Keratinocyte (primary cell): ENCODE results near the gene CDH12. TPM values are rescaled to one million over a fixed set of nuclear protein-coding genes. Genes with fewer than 3 reads are reported as not detected.

Experiments used
- DNase-seq: peaks from one replicate; pipeline ENCODE4 v3.0.0-alpha.2; 2011; ENCODE audit warnings: low read depth, missing footprints, low spot score
- FAIRE-seq: peaks from 2 replicates; lab custom pipeline; 2011; peaks lifted over from hg19 to GRCh38; lab: Jason Lieb, UNC
- H2AFZ ChIP-seq: 2 replicates; pipeline ENCODE4 v1.6.0; 2012; ENCODE audit warnings: low read length, control low read depth, inconsistent platforms; ENCODE audit not compliant: control insufficient read depth
- H3K27ac ChIP-seq: 2 replicates; pipeline ENCODE4 v1.5.1; 2011; ENCODE audit warnings: low read length; ENCODE audit not compliant: control insufficient read depth, insufficient read depth
- H3K27me3 ChIP-seq: 3 replicates; pipeline ENCODE4 v1.6.0; 2011; ENCODE audit warnings: low read length; ENCODE audit not compliant: control insufficient read depth, insufficient read depth; ENCODE audit errors: extremely low read depth
- H3K36me3 ChIP-seq, 2 experiments: 2 replicates in 1 of 2; 3 replicates in 1 of 2; pipeline ENCODE4 v1.5.1; 2011; ENCODE audit warnings: low read length in 2 of 2, mild to moderate bottlenecking in 1 of 2; ENCODE audit not compliant: control insufficient read depth in 2 of 2, insufficient read depth in 2 of 2; ENCODE audit errors: extremely low read depth in 1 of 2
- H3K4me1 ChIP-seq: 3 replicates; pipeline ENCODE4 v1.5.1; 2011; ENCODE audit warnings: low read length; ENCODE audit not compliant: control insufficient read depth, insufficient read depth; ENCODE audit errors: extremely low read depth
- H3K4me2 ChIP-seq: 3 replicates; pipeline ENCODE4 v1.6.0; 2011; ENCODE audit warnings: low read depth, low read length; ENCODE audit not compliant: control insufficient read depth, insufficient read depth; ENCODE audit errors: extremely low read depth
- H3K4me3 ChIP-seq, 3 experiments: fragments of 200-600 bp in 1 of 3; sonication (generic) in 1 of 3; 2 replicates in 2 of 3; 3 replicates in 1 of 3; pipeline ENCODE4 v1.5.1; 2011 to 2016; ENCODE audit warnings: low read length in 3 of 3, mild to moderate bottlenecking in 3 of 3, control low read depth in 2 of 3, inconsistent platforms in 1 of 3, low read depth in 1 of 3, mixed read lengths in 1 of 3, mixed run types in 1 of 3, moderate library complexity in 1 of 3; ENCODE audit not compliant: control insufficient read depth in 2 of 3, insufficient read depth in 2 of 3; ENCODE audit errors: extremely low read depth in 1 of 3
- H3K79me2 ChIP-seq: 2 replicates; pipeline ENCODE4 v1.6.0; 2012; ENCODE audit warnings: low read length; ENCODE audit not compliant: control insufficient read depth, insufficient read depth
- H3K9ac ChIP-seq: 3 replicates; pipeline ENCODE4 v1.6.0; 2011; ENCODE audit warnings: low read length; ENCODE audit not compliant: control insufficient read depth, insufficient read depth; ENCODE audit errors: extremely low read depth
- H3K9me1 ChIP-seq: 3 replicates; pipeline ENCODE4 v1.6.0; 2011; ENCODE audit warnings: low read length; ENCODE audit not compliant: control insufficient read depth, insufficient read depth; ENCODE audit errors: extremely low read depth
- H3K9me3 ChIP-seq: 2 replicates; pipeline ENCODE4 v1.5.1; 2012; ENCODE audit warnings: low read depth, low read length; ENCODE audit not compliant: control insufficient read depth
- H4K20me1 ChIP-seq: 3 replicates; pipeline ENCODE4 v1.6.0; 2011; ENCODE audit warnings: low read length; ENCODE audit not compliant: control insufficient read depth, insufficient read depth; ENCODE audit errors: extremely low read depth
- EZH2 ChIP-seq: IDR thresholded peaks from one replicate; pipeline ENCODE4 v1.6.1; 2012; ENCODE audit warnings: inconsistent platforms, mild to moderate bottlenecking, low read length, moderate library complexity
- dilution Hi-C: fragments of 300-500 bp; cut with MboI; formaldehyde crosslinking; loops from one replicate; pipeline ENCODE4 v1.7.0; 2020; ENCODE audit warnings: low sequenced_read_pairs; ENCODE audit not compliant: extremely low pct_ligation_motif_present
- polyA plus RNA-seq, 5 experiments: library from polyadenylated mRNA; depleted of rRNA in 3 of 5; stranded (reverse) in 3 of 5; stranded (forward) in 1 of 5; unstranded in 1 of 5; fragments of >200 nt; gene quantifications; 1 replicate in 1 of 5; 2 replicates in 3 of 5; 3 replicates in 1 of 5; pipeline versions ENCODE4 v1.2.1 to v1.2.3, GENCODE V29; 2011 to 2012; ENCODE audit warnings: missing spikeins in 2 of 5, low read depth in 1 of 5, low replicate concordance in 1 of 5
- TF ChIP-seq, protein P1 (sequence below), 3 experiments: IDR thresholded peaks in 1 of 3; conservative IDR thresholded peaks in 1 of 3; optimal IDR thresholded peaks in 1 of 3; 2 replicates in 2 of 3; 3 replicates in 1 of 3; pipeline versions ENCODE3 to v1.5.1; 2011; ENCODE audit warnings: low read length in 3 of 3, mild to moderate bottlenecking in 3 of 3, moderate library complexity in 2 of 3, control low read depth in 1 of 3, inconsistent platforms in 1 of 3; ENCODE audit not compliant: insufficient read depth in 2 of 3; ENCODE audit errors: extremely low read depth in 1 of 3

CDH12 gene
- polyA plus RNA-seq, 1 donor (not counting 4 experiments of a cell fraction or from before 2014, with no cell fraction given): not detected

DNA sequence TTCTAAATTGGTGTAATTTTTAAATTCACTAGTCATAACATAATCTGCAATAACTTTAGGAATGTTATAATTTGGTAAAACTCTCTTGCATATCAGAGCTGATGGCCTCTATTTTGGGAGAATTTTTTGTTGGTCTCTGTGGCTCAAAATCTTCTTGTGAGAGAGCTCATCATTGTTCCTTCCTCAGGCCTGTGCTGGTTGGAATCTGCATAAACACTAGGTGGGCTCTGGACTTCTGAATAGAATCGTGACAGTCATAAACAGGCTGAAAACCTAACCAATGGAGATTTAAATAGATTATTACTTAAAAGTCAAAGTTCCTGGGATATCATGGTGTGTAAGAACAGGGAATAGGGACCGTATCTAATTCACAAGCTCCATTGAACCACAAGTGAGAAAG, 1129.6 kb downstream of the CDH12 start:
- Histone ChIP-seq H3K27ac (no peak overlapping the region), H3K9me1 (no peaks in the 10 kb centered on the region), H4K20me1 (no peaks in the 10 kb centered on the region), H3K36me3 (no peaks in the 10 kb centered on the region), H3K9ac (no peak overlapping the region), H3K79me2 (no peaks in the 10 kb centered on the region), H2AFZ (peak overlapping the region; percentile 49), H3K4me1 (no peaks in the 10 kb centered on the region), H3K4me3 (no peak overlapping the region), H3K27me3 (no peaks in the 10 kb centered on the region), H3K4me2 (no peak overlapping the region), H3K9me3 (no peaks in the 10 kb centered on the region)
- DNase-seq (no peak), FAIRE-seq (no peak)
- dilution Hi-C loops: no loop called here
- no peak for TF ChIP-seq EZH2
- TF ChIP-seq, protein P1, sequence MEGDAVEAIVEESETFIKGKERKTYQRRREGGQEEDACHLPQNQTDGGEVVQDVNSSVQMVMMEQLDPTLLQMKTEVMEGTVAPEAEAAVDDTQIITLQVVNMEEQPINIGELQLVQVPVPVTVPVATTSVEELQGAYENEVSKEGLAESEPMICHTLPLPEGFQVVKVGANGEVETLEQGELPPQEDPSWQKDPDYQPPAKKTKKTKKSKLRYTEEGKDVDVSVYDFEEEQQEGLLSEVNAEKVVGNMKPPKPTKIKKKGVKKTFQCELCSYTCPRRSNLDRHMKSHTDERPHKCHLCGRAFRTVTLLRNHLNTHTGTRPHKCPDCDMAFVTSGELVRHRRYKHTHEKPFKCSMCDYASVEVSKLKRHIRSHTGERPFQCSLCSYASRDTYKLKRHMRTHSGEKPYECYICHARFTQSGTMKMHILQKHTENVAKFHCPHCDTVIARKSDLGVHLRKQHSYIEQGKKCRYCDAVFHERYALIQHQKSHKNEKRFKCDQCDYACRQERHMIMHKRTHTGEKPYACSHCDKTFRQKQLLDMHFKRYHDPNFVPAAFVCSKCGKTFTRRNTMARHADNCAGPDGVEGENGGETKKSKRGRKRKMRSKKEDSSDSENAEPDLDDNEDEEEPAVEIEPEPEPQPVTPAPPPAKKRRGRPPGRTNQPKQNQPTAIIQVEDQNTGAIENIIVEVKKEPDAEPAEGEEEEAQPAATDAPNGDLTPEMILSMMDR (optimal IDR thresholded peaks at IDR 0.05 in 1 of 3, IDR thresholded peaks at IDR 0.05 in 1 of 3, conservative IDR thresholded peaks at IDR 0.05 in 1 of 3; ENCODE audit: extremely low read depth in 1 of 3, insufficient read depth in 2 of 3, low read length in 3 of 3): no peak

DNA sequence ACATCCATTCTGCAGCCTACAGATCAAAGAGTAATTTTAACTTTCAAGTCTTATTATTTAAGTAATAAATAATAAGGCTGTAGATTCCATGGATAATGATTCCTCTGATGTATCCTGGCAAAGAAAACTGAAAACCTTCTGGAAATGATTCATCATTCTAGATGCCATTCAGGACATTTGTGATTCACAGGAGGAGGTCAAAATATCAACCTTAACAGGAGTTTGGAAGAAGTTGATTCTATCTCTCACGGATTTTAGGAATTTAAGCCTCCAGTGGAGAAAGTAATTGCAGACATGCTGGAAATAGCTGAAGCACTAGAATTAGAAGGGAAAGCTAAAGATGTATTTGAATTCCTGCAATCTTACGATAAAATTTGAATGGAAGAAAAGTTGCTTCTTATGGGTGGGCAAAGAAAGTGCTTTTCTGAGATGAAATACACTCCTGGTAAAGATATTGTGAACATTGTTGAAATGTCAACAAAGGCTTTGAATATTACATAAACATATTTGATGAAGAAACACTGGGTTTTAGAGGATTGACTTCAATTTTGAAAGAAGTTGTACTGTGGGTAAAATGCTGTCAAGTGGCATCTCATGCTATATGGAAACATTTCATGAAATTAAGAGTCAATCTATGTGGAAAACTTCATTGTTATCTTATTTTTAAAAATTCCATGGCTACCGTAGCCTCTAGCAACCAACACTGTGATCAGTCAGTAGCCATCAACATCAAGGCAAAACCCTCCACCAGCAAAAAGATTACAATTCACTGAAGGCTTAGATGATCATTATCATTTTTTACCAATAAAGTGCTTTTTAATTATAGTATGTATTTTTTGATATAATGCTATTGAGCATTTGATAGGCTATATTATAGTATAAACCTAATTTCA, 1141.0 kb downstream of the CDH12 start:
- TF ChIP-seq, protein P1 (optimal IDR thresholded peaks at IDR 0.05 in 1 of 3, IDR thresholded peaks at IDR 0.05 in 1 of 3, conservative IDR thresholded peaks at IDR 0.05 in 1 of 3; ENCODE audit: extremely low read depth in 1 of 3, insufficient read depth in 2 of 3, low read length in 3 of 3): no peak
- no peak for TF ChIP-seq EZH2
- Histone ChIP-seq H3K4me1 (no peaks in the 10 kb centered on the region), H3K4me3 (no peak overlapping the region), H3K27ac (no peak overlapping the region), H3K9me3 (peaks cover 3% of the 10 kb centered on the region), H3K4me2 (no peak overlapping the region), H3K9me1 (no peaks in the 10 kb centered on the region), H3K36me3 (no peaks in the 10 kb centered on the region), H4K20me1 (no peaks in the 10 kb centered on the region), H3K9ac (no peak overlapping the region), H3K27me3 (no peaks in the 10 kb centered on the region), H2AFZ (no peak overlapping the region), H3K79me2 (no peaks in the 10 kb centered on the region)
- DNase-seq (no peak), FAIRE-seq (no peak)
- dilution Hi-C loops: no loop called here
